GM18873 (cell line): Measurements from ENCODE around the gene SHROOM3.
"Not testable (repeated sequence)": the region's sequence is repeated elsewhere in the genome, so short reads cannot be mapped to it uniquely, and the experiment has no call there.

ENCODE experiments used
- ATAC-seq: cut with Tn5 transposase; IDR thresholded peaks from one replicate; pipeline ENCODE4 v1.9.1; 2021; ENCODE audit warnings: mild to moderate bottlenecking, moderate library complexity, moderate number of reproducible peaks; ENCODE audit not compliant: unreplicated experiment, low FRiP score

The SHROOM3 gene

GRCh38 chr4:76708971-76709771, 274.1 kb downstream of the SHROOM3 start:
- ATAC-seq: no peak

- no peak for ATAC-seq
These were observed 274.7 kb downstream of the SHROOM3 start for GRCh38 chr4:76709772-76710090.

- no peak for ATAC-seq
These were observed 277.5 kb downstream of the SHROOM3 start for GRCh38 chr4:76712564-76712963.

- no peak for ATAC-seq
These were observed 279.2 kb downstream of the SHROOM3 start for GRCh38 chr4:76714226-76714625.

- ATAC-seq: no peak
These were observed 281.0 kb downstream of the SHROOM3 start for GRCh38 chr4:76716020-76716419.

GRCh38 chr4:76716658-76717057, 281.6 kb downstream of the SHROOM3 start:
- ATAC-seq: no peak

GRCh38 chr4:76717431-76717830, 282.4 kb downstream of the SHROOM3 start:
- ATAC-seq: no peak

- no peak for ATAC-seq
These were observed 283.0 kb downstream of the SHROOM3 start for GRCh38 chr4:76718021-76718420.

GRCh38 chr4:76718831-76719230, 283.8 kb downstream of the SHROOM3 start:
- ATAC-seq: no peak

- no peak for ATAC-seq
These were observed 285.1 kb downstream of the SHROOM3 start for GRCh38 chr4:76720121-76720520.

- not testable (repeated sequence) for ATAC-seq
These were observed 287.1 kb downstream of the SHROOM3 start for GRCh38 chr4:76722146-76722545.

GRCh38 chr4:76722838-76723237, 287.8 kb downstream of the SHROOM3 start:
- ATAC-seq: no peak

- peak; percentile 66 for ATAC-seq
These were observed 288.3 kb downstream of the SHROOM3 start for GRCh38 chr4:76723373-76723772.

- no peak for ATAC-seq
These were observed 288.9 kb downstream of the SHROOM3 start for GRCh38 chr4:76723924-76724323.

GRCh38 chr4:76725039-76725438, 290.0 kb downstream of the SHROOM3 start:
- no peak for ATAC-seq

GRCh38 chr4:76726176-76726575, 291.1 kb downstream of the SHROOM3 start:
- ATAC-seq: no peak

GRCh38 chr4:76726631-76727030, 291.6 kb downstream of the SHROOM3 start:
- no peak for ATAC-seq

GRCh38 chr4:76727934-76728333, 292.9 kb downstream of the SHROOM3 start:
- ATAC-seq: not testable (repeated sequence)

GRCh38 chr4:76729460-76729859, 294.4 kb downstream of the SHROOM3 start:
- ATAC-seq: peak; percentile 49

GRCh38 chr4:76729980-76730379, 295.0 kb downstream of the SHROOM3 start:
- no peak for ATAC-seq

GRCh38 chr4:76732246-76732645, 297.2 kb downstream of the SHROOM3 start:
- ATAC-seq: no peak

- ATAC-seq: no peak
These were observed 298.2 kb downstream of the SHROOM3 start for GRCh38 chr4:76733068-76733771.
